Measurements from ENCODE around the gene SPEM2.
"Not testable (repeated sequence)": the region's sequence is repeated elsewhere in the genome, so short reads cannot be mapped to it uniquely, and the experiment has no call there.

The SPEM2 gene

DNA sequence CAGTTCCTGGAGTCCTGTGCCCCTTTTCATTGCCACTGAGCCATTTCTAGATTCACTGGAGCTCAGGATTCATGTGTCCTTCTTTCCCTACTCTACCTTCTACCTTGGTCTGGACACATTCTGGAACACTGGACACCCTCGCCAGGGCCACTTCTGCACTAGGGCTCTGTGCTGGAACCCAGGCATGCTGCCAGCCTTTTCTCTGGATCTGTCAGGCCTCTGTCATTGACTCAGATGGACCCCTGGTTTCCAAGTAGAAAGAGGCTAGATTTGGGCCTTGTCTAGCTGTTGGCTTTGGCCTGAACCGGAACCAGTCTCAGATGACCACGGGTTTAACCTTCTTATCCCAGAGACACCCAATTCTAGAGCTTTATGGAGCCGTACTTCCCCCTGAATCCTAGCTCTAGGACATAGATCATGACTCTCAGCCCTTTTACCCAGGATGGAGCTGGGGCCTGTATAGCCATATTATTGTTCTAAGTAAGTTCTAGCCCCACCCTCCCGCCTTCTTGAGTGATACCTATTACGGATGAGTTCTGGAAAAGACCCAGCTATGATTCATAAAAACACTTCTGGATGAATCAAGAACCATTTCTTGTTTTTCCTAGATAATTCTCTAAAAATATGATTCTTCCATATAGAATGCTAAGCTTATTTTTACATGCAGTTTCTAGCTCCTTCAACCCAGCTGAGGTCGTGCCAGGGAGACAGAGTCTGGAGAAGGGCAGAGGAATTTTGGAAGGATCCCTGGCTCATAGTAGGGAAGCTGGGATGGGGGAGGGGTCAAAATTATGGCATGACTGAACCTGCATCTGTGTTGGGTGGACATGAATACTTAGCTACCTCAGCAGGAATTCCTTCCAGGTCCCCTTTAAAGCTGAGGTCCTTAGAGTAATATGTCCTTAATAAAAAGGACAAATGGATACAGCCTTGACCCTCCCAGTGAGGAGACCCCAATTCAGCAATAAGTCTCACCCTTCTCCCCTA is 18.4 kb downstream of the SPEM2 start:
- DNase-seq = no peak

GRCh38 chr17:7444682-7445618 is 19.5 kb downstream of the SPEM2 start, which contains the start of gene CHRNB1:
TSS of gene CHRNB1 (plus strand) at chr17:7445061. CDS start at chr17:7445128, 67 bp downstream.
- no peak for DNase-seq

- peak; percentile 17 for DNase-seq
Observed at GRCh38 chr17:7445619-7445968, 20.2 kb downstream of the SPEM2 start.

DNA sequence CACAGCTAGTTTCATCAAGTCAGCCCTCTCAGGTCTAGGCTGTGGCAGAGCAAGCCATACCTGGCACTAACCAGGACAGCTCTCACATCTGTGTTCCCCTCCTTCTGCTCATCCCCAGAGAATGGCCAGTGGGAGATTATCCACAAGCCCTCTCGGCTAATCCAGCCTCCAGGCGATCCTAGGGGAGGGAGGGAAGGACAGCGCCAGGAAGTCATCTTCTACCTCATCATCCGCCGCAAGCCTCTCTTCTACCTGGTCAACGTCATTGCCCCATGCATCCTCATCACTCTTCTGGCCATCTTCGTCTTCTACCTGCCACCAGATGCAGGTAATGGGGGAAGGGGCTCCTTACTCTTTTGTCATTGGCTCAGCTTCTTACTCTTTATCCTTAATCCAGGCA is 23.0 kb downstream of the SPEM2 start:
- no peak for DNase-seq

GRCh38 chr17:7459961-7460545 is 34.6 kb downstream of the SPEM2 start:
- DNase-seq = no peak

- no peak for DNase-seq
Observed at GRCh38 chr17:7460850-7461660, 35.6 kb downstream of the SPEM2 start.

DNA sequence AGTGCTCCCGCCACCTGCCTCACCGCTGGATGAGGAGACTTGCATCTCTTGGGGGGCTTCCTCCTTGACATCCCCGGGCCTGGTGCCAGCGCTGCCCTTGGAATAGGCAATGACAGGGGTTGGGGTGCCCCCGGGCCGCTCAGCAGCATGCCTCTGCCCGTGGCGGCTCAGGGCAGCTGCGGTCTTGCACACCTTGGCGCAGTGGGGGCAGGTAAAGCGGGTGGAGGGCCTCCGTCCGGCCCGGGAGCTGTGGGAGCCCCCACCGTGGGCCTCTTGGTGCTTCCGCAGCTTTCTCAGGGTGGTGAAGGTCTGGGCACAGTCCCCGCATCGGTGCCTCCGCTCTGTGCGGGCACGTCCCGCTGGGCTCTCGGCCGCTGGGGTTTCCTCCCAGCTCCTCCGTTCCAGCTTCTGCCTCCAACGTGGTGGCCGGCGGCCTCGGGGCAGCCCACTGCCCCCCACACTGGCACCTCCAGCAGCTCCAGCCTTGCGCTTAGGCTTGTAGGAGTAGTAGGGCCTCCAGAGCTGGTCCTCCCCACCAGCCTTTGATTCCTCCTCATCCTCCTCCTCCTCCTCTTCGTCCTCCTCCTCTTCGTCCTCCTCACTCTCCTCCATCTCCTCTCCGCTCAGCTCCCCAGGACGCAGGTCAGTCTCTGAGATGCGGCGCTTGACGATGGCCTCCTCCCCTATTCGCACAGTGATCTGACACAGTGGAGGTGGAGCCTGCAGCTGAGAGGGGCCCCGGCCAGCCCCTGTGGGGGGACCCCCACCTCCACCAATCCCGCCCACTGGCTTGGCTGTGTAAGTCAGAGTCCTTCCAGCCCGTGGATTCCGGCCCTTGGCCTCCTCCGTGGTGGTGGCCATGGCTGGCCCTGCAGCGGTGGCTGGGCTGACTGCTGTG is 37.3 kb downstream of the SPEM2 start:
- no peak for DNase-seq

GRCh38 chr17:7463372-7463846 is 38.0 kb downstream of the SPEM2 start:
- DNase-seq = no peak

DNA sequence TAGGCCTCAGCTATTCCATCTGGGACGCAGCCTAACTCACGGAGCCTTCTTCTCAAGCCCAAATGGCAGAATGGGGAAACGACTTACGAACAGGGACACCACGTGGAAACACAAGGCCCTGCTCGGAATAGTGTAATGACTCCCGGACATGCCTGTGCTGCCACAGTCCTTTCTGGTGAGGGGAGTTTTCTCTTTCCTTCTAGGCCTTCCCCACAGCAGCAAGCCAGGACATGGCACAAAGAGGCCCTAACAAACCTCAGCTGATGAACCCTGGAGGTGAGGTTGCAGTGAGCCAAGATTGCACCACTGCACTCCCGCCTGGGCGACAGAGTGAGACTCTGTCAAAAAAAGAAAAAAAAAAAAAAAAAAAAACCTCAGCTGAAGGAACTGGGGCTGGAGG is 38.7 kb downstream of the SPEM2 start:
- DNase-seq = no peak

GRCh38 chr17:7465597-7466275 is 40.3 kb downstream of the SPEM2 start:
- no peak for DNase-seq

DNA sequence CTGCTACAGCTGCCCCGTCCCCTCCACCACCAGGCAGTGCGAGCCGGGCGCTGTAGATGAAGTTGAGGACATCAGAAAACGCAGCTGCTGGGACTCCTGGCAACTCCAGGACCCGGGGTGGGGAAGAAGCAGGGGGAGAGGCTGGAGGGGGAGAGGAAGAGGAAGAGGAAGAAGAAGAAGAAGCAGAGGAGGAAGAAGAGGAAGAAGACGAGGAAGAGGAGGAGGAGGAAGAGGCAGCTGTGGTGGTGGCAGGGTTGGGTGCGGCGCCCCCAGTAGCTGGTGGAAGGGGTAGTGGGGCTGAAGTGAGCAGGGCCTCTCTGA is 40.9 kb downstream of the SPEM2 start:
- DNase-seq = no peak

DNA sequence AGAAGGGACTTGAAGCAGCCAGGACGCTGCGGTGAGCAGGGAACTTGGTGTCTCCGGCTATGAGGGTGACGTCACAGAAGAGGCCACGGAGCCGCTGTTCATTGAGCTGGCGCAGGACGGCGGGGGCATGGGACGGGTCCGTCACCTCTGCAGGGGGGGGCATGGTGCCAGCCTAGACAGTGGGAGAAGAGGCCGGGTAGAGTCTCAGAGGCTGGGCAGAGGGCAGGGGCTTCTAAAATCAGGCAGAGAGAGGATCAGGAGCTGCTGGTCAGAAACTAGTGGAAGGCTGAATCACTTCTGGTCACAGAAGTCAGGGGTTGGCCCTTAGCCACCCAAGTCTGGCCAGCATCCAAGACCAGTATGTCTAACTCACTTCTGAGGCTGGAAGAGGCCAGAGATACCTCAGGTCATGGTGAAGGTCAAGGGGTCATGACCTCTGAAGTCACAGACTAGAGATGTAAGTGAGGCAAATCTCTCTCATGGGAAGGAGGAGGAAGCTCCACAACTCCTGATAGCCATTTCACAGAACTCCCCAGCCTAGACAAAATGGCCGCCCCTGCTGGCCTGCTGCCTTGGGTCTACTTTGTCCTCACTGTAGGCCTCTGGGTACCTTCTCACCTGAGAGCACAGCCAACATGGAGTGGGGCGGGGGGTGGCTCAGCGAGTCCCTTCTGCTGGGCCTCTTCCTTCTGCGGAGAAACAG is 41.4 kb downstream of the SPEM2 start:
- DNase-seq = no peak

GRCh38 chr17:7467498-7467897 is 42.1 kb downstream of the SPEM2 start:
- DNase-seq = no peak

DNA sequence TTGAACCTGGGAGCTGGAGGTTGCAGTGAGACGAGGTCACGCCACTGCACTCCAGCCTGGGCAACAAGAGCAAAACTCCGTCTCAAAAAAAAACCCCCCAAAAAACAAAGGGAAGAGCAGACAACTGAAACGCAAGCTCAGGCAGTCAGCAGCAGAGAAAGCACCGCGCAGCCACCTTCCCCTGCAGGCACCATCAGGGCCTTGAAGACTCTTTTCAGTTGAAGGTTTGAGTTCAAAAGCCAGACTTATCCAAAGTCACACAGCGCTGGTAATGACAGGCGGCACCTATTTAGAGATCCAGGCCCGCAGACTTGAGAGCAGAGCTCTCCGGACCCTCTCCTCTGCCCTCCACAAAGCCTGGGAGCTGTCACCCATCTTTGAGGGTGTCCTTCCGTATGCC is 42.9 kb downstream of the SPEM2 start:
- DNase-seq = no peak

- DNase-seq = no peak
Observed at GRCh38 chr17:7468804-7469389, 43.5 kb downstream of the SPEM2 start.

DNA sequence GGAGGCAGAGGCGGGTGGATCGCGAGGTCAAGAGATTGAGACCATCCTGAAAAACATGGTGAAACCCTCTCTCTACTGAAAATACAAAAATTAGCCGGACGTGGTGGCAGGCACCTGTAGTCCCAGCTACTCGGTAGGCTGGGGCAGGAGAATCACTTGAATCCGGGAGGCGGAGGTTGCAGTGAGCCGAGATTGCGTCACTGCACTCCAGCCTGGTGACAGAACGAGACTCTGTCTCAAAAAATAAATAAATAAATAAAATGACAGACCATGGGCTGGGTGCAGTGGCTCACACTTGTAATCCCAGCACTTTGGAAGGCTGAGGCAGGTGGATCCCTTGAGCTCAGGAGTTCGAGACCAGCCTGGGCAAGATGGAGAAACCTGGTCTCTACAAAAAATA is 44.4 kb downstream of the SPEM2 start:
- not testable (repeated sequence) for DNase-seq

DNA sequence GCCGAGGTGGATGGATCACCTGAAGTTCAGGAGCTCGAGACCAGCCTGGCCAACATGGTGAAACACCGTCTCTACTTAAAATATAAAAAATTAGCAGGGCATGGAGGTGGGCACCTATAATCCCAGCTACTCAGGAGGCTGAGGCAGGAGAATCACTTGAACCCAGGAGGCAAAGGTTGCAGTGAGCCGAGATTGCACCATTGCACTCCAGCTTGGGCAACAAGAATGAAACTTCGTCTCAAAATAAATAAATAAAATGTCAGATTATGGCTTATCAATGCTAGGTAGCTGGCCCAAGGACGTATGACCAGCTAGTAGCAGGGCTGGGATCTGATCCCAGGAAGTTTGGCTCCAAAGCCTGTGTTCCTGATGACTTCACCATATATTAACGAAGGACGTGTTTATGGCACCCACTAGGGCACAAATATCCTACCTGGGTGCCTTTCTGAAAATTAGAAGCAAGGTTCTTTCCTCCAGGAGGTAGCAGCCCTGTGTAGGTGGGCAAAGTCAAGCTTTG is 45.1 kb downstream of the SPEM2 start:
- DNase-seq = not testable (repeated sequence)

GRCh38 chr17:7471729-7472128 is 46.3 kb downstream of the SPEM2 start:
- DNase-seq = no peak

- DNase-seq = not testable (repeated sequence)
Observed at GRCh38 chr17:7474767-7475166, 49.4 kb downstream of the SPEM2 start.

All from activated CD4-positive, alpha-beta T cell treated with anti-CD3 and anti-CD28 coated beads, Interleukin-10, Interleukin-2, amounts not matched to agents 100 ng/mL and 50 ng/mL, durations not matched to agents 16 hours and 8 hours (primary cell).